HAP-1 (cell line): ENCODE results near the gene ARHGAP24.
A peak's percentile ranks its signal among the peaks of the same experiment; 100 is the strongest.

Source experiments
- DNase-seq, 2 experiments: peaks; one replicate each; pipeline ENCODE4 v3.0.0-alpha.2; 2016 to 2020; ENCODE audit warnings: low spot score in 2 of 2
- H3K27me3 ChIP-seq: fragments of 250-450 bp; sonication (Bioruptor Pico); 2 replicates; pipeline ENCODE4 v1.5.1; 2020; ENCODE audit warnings: low read depth, mild to moderate bottlenecking, moderate library complexity
- H3K36me3 ChIP-seq: fragments of 250-450 bp; sonication (Bioruptor Pico); replicated peaks from 2 replicates; pipeline ENCODE4 v1.5.1; 2020; ENCODE audit warnings: mild to moderate bottlenecking
- H3K4me1 ChIP-seq: fragments of 250-450 bp; sonication (Bioruptor Pico); 2 replicates; pipeline ENCODE4 v1.5.1; 2020; ENCODE audit warnings: mild to moderate bottlenecking
- H3K4me3 ChIP-seq: fragments of 250-450 bp; sonication (Bioruptor Pico); 2 replicates; pipeline ENCODE4 v1.5.1; 2020; ENCODE audit warnings: mild to moderate bottlenecking, moderate library complexity
- H3K9me3 ChIP-seq: fragments of 250-450 bp; sonication (Bioruptor Pico); 2 replicates; pipeline ENCODE4 v1.5.1; 2020; ENCODE audit warnings: mild to moderate bottlenecking, moderate library complexity
- in situ Hi-C: fragments of 300-500 bp; cut with MboI; formaldehyde crosslinking; loops from 3 replicates; pipeline ENCODE4 v1.14.3; 2020; ENCODE audit warnings: low sequenced_read_pairs, inconsistent platforms, mixed read lengths

ARHGAP24 gene

DNA sequence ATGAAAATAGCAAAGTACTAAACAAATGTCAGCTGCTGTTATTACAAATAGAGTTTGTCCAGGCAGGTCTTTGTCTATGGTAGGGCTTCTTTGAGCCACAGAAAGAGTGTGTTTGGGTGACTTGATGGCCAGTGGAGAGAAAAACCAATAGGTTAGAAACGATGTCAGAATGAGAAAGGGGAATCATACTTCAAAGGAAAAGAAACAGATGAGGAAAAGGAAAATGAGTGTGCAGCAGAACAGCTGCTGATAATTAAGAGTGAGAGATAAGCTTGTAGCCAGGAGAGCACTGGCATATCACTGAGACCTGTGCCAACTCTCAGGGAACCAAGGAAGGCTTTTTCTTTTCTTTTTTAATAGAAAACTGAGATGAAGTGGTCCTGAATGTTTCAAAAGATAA is 257.2 kb downstream of the ARHGAP24 start:
- no peak for DNase-seq
- in situ Hi-C loops = no loop called here
- H3K9me3 ChIP-seq = no peaks in the 10 kb centered on the region
- H3K4me1 ChIP-seq = 0 out of 2 replicates have a peak, but pooled peaks cover 4% of the 10 kb centered on the region
- H3K27me3 ChIP-seq = no peaks in the 10 kb centered on the region; the same call in 1 of the 2 replicates
- H3K4me3 ChIP-seq = no peak overlapping the region
- H3K36me3 ChIP-seq = no peaks in the 10 kb centered on the region

DNA sequence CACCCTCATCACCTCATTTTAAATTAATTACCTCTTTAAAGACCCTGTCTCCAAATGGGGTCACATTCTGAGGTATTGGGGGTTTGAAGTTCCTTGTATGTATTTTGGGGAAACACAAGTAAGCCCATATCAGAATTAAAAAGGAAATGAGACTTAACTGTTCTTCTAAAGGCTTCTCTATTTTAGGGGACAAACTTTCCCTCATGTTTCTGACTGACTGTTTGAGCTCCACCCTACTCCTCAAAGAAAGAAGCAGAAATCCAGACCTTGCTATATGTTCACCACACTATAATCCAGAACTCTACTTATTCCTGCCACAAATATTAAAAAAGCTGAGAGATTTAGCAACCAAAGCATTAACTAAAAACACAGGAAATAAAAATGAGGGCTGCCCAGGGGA is 258.8 kb downstream of the ARHGAP24 start:
- DNase-seq = no peak
- H3K9me3 ChIP-seq = no peaks in the 10 kb centered on the region
- in situ Hi-C loops = no loop called here
- H3K4me3 ChIP-seq = no peak overlapping the region
- H3K4me1 ChIP-seq = 0 out of 2 replicates have a peak, but pooled peaks cover 4% of the 10 kb centered on the region
- no peaks in the 10 kb centered on the region for H3K36me3 ChIP-seq
- H3K27me3 ChIP-seq = no peaks in the 10 kb centered on the region; the same call in 1 of the 2 replicates

DNA sequence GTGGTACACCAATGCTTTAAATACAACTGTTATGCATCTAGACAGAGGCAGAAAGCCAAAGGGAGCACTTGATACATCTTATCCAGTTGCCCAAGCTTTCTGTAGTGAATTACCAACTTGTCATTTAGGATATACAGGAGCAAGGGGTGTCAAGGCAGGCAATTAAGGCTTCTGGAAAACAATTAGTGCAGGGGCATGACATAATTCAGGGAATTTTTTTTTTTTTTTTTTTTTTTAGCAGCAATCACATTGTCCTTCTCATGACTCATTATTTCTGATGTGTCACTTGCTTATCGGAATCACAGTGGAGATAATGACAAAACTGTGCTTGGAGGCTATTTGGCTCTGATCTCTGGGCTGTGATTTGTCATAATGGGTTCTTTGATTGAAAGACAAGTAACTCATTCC is 259.5 kb downstream of the ARHGAP24 start:
- H3K4me1 ChIP-seq = no peaks in the 10 kb centered on the region
- H3K9me3 ChIP-seq = no peaks in the 10 kb centered on the region
- H3K27me3 ChIP-seq = no peaks in the 10 kb centered on the region; the same call in 1 of the 2 replicates
- no peak overlapping the region for H3K4me3 ChIP-seq
- H3K36me3 ChIP-seq = no peaks in the 10 kb centered on the region
- in situ Hi-C loops = no loop called here
- DNase-seq = no peak

DNA sequence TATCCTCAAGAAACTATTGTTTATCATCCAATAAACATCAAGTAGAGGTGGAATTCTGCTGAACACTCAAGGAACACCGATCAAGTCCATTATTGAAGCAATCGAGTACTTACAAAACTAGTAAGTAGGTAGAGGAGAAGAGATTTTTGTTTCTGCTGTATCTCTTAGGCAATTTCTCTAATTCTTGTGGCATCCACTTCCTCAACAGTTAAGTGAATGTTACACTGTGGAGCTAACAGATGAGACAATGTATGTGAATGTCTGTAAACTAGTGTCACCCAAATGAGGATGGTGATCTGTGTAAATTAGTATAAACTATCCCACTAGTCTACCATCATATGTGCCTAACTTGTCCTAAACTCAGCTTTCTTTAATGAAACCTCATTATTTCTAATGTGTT is 261.6 kb downstream of the ARHGAP24 start:
- H3K4me3 ChIP-seq = no peak overlapping the region
- peaks cover 4% of the 10 kb centered on the region for H3K4me1 ChIP-seq
- DNase-seq = no peak
- no peaks in the 10 kb centered on the region for H3K36me3 ChIP-seq
- in situ Hi-C loops = no loop called here
- H3K27me3 ChIP-seq = no peaks in the 10 kb centered on the region; the same call in 1 of the 2 replicates
- H3K9me3 ChIP-seq = no peaks in the 10 kb centered on the region

DNA sequence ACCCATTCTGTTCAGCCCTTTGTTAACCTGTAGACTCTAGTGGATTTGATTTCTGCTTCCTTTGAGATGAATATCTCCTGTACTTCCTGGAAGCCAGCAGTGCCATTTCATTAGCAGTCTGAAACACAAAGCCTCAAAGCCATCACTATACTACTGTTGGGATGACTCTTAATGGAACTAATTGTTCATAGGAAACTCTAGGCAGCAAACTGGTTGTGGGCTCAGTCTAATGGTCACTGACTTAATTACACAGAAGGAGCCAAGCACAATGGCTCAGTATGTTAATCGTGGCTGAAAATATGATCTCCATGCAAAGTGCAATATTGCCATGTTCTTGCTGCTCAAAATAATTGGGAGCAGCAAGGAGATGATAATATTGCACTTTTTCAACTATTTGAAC is 262.3 kb downstream of the ARHGAP24 start:
- Histone ChIP-seq H3K27me3 (no peaks in the 10 kb centered on the region; the same call in 1 of the 2 replicates), H3K4me1 (peaks cover 9% of the 10 kb centered on the region), H3K9me3 (no peaks in the 10 kb centered on the region), H3K36me3 (no peaks in the 10 kb centered on the region), H3K4me3 (no peak overlapping the region)
- DNase-seq = no peak
- in situ Hi-C loops = no loop called here

DNA sequence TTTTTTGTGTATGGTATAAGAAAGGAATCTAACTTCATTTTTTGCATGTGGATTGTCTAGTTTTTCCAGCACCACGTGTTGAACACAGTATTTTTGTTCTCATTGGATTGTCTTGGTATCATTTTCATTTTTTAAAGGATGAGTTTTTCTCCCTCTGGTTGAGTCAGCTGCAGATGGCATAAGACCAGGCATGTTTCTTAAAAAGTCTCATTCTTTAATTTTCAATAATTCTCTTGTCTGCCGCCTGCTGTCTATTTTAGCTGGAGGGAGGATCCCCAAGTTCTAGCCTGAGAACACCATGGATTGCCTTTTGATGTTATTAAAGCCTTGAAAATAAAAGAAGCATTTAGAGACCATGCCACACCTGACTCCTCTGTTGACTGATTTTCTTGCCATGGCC is 263.8 kb downstream of the ARHGAP24 start:
- in situ Hi-C loops = no loop called here
- no peaks in the 10 kb centered on the region; the same call in 1 of the 2 replicates for H3K27me3 ChIP-seq
- no peak for DNase-seq

DNA sequence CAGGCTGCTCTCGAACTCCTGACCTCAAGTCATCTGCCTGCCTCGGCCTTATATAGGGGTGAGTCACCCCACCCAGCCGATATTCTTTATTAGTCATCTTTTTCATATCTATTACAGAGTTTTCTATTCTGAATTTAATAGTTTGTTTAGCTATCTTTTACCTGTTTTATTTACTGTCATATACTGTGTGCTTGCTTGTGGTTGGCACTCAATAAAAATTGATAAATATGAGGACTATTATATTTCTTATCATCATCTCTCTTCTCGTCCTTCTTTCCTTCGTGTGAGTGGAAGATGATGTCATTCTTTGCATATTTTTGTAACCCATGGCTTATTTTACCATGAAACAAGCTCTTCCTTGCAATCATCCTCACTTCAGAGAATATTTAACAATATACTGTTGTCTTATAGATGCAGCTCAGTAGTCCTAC is 265.5 kb downstream of the ARHGAP24 start:
- in situ Hi-C loops = no loop called here
- DNase-seq = no peak
- H3K9me3 ChIP-seq = no peaks in the 10 kb centered on the region
- peaks cover 14% of the 10 kb centered on the region for H3K4me1 ChIP-seq
- no peaks in the 10 kb centered on the region; the same call in 1 of the 2 replicates for H3K27me3 ChIP-seq
- no peaks in the 10 kb centered on the region for H3K36me3 ChIP-seq
- H3K4me3 ChIP-seq = no peak overlapping the region

More for the DNA sequence above, 263.8 kb downstream of the ARHGAP24 start:
- H3K4me1 ChIP-seq = peaks cover 9% of the 10 kb centered on the region
- H3K4me3 ChIP-seq = no peak overlapping the region
- no peaks in the 10 kb centered on the region for H3K9me3 ChIP-seq
- no peaks in the 10 kb centered on the region for H3K36me3 ChIP-seq

DNA sequence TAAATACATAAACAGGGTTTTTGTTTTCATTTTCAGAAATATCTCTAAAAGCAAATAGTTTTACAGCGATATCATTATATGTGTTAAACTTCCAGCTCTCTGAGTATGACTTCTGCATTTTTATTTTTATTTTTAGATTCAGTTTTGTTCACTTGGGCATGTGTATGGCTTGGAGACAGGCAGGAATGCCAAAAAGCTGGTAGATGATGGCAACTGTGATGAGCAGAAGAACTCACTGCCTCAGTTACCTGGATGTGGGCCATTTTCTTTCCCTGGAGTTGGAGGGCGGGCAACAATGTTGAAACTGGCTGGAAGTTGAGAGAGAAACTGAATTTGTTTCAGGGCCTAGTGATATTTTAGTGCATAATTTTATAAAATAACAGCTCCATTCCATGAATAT is 266.4 kb downstream of the ARHGAP24 start:
- peaks cover 14% of the 10 kb centered on the region for H3K4me1 ChIP-seq
- DNase-seq = no peak
- no peaks in the 10 kb centered on the region for H3K36me3 ChIP-seq
- no peaks in the 10 kb centered on the region for H3K9me3 ChIP-seq
- H3K27me3 ChIP-seq = no peaks in the 10 kb centered on the region
- in situ Hi-C loops = no loop called here
- no peak overlapping the region for H3K4me3 ChIP-seq

DNA sequence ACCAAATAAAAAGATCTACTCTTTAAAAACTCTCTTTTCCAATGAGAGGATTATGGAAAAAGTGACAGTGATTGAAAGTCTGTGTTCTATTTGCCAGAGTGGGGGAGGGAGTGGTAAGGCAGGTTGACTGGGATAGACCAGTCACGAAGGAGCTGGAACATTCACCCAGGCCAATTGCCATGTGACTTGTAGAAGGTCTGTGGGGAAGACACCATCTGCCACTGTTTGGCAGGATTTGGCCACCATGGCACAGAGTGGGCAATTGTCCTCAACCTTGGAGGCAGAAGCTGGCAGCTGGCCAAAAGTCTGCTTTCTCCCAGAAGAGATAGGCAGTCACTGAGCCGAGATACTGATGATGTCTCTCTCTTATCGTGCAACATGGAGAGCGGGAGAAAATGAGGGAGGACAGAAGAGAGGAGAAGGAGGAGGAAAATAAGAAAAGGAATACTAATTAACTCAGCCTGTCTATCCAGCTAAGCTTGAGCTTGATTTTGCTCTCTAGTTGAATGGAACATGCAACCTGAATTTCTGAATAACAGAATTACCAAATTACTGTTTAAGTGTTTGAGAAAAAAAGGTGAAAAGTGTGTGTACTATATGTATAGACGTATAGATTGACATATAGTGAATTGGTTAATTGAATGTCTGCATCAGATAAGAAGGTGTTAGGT is 267.1 kb downstream of the ARHGAP24 start:
- Histone ChIP-seq H3K27me3 (no peaks in the 10 kb centered on the region), H3K9me3 (no peaks in the 10 kb centered on the region), H3K36me3 (no peaks in the 10 kb centered on the region), H3K4me3 (no peak overlapping the region), H3K4me1 (peaks cover 14% of the 10 kb centered on the region)
- in situ Hi-C loops = no loop called here
- DNase-seq = peak; percentile 51 to 52

DNA sequence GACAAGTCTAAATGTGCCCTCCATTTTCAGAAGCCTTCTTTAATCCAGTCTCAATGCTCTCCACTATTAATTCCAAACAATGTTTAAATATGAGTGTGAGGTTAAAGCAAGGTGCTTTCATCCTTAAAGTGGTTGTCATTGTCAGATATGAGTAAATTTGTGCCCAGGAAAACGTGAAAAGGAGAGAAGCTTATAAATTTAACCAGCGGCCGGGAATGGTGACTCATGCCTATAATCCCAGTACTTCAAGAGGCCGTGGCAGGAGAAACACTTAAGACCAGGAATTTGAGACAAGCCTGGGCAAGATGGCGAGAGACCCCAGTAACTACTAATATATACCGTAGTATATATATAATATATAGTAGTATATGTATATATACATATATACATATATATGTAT is 270.0 kb downstream of the ARHGAP24 start:
- Histone ChIP-seq H3K4me3 (no peak overlapping the region), H3K27me3 (no peaks in the 10 kb centered on the region), H3K4me1 (peaks cover 14% of the 10 kb centered on the region), H3K9me3 (no peaks in the 10 kb centered on the region), H3K36me3 (no peaks in the 10 kb centered on the region)
- in situ Hi-C loops = no loop called here
- peak; percentile 40 to 53 for DNase-seq

DNA sequence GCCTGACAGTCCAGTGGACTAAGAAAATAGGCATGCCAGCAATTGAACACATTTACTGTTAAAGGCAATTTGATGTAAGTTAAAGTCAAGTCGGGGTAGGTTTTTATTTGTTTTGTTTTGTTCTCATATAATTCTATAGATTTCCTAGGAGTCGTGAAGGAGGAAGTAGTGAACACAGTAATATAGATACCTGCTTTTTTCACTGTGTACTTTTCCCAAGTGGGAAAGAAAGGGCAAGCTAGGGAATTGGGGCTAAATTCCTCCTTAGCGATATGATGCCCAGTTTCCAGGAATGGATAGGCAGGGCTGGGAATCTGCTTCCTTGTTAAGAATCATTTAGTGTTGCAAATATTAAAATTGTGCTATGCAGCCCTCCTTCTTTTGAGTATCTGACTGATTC is 271.0 kb downstream of the ARHGAP24 start:
- in situ Hi-C loops = no loop called here
- Histone ChIP-seq H3K36me3 (no peaks in the 10 kb centered on the region), H3K4me3 (no peak overlapping the region), H3K27me3 (no peaks in the 10 kb centered on the region), H3K9me3 (no peaks in the 10 kb centered on the region), H3K4me1 (peaks cover 14% of the 10 kb centered on the region)
- DNase-seq = no peak

DNA sequence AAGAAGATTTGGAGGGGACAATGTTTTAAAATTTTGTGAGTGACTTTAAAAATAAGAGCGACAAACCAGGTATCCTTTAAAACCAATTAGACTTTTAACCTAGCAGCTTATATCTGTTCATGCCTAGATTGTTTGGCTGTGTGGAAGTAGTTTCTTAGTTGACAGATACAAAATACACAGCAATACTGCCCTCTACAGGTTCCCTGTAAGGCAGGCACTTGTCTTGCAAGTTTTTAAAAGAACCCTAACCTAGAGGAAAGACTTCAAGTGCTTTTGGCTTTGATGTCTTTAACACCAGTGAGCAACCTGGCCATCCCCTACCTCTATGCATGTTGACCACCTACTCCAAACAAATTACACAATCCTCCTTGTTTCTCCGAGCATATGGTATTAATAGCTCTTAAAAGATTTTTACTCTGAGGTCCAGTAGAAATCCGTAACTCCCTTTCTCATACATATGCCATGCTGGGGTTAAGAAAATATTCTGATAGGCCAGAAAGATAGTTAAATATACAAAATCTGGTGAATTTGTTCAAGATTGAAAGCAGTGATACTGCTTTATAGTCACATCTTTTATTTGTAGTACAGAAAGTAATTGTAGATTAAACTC is 273.0 kb downstream of the ARHGAP24 start:
- Histone ChIP-seq H3K9me3 (no peaks in the 10 kb centered on the region), H3K36me3 (no peaks in the 10 kb centered on the region), H3K27me3 (no peaks in the 10 kb centered on the region), H3K4me3 (no peak overlapping the region), H3K4me1 (peaks cover 5% of the 10 kb centered on the region; the same call in 1 of the 2 replicates)
- peak; percentile 36 to 61 for DNase-seq
- in situ Hi-C loops = no loop called here

DNA sequence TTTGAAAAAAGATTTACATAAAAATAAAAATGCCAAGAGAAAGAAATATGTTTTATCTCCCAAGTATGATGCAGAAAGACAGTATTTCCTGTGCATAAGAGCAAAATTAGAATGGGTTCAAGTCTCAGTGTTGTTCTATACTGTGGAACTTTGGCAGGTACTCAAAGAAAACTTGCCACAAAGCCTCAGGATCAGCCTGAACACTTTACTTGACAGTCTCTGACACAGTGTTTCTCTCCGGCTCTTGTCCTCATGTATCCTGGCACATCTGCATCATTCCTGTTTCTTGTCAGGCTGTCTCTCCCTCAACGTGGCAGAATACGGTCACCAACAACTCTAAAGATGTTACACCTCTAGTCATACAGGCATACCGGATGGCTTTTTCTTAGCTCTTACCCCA is 273.7 kb downstream of the ARHGAP24 start:
- H3K36me3 ChIP-seq = no peaks in the 10 kb centered on the region
- no peaks in the 10 kb centered on the region for H3K27me3 ChIP-seq
- no peak for DNase-seq
- H3K9me3 ChIP-seq = no peaks in the 10 kb centered on the region
- peaks cover 5% of the 10 kb centered on the region; the same call in 1 of the 2 replicates for H3K4me1 ChIP-seq
- no peak overlapping the region for H3K4me3 ChIP-seq
- in situ Hi-C loops = no loop called here

DNA sequence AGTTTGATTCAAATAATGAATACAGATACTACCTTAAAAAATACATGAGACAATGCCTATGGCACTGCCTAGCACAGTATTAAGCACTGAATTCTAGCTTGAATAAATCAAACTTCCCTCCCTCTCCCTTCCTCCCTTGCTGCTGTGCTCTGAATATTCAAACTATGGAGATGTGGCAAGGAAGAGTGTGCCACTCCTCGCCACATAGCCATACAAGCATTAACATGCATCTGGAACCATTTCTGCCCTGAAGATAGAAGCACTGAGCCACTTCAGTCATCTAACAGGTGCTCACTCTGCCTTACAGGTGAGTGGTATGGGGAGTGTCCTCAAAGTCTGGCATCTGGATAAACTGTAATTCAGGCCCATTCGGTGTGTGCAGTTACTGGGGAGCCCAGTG is 276.9 kb downstream of the ARHGAP24 start:
- Histone ChIP-seq H3K36me3 (no peaks in the 10 kb centered on the region), H3K4me3 (no peak overlapping the region), H3K27me3 (no peaks in the 10 kb centered on the region), H3K4me1 (no peaks in the 10 kb centered on the region), H3K9me3 (no peaks in the 10 kb centered on the region)
- no peak for DNase-seq
- in situ Hi-C loops = no loop called here
